Measurements from ENCODE around the gene SNX32. TPM values are rescaled to one million over a fixed set of nuclear protein-coding genes. Genes with fewer than 3 reads are reported as not detected.
A peak's percentile ranks its signal among the peaks of the same experiment; 100 is the strongest.

The SNX32 gene
- total and polyA plus RNA-seq, 2 of the 13 experiments (the other 11 are each of a cell fraction or from before 2014, with no cell fraction given), result 0.09 to 0.34 TPM

DNA sequence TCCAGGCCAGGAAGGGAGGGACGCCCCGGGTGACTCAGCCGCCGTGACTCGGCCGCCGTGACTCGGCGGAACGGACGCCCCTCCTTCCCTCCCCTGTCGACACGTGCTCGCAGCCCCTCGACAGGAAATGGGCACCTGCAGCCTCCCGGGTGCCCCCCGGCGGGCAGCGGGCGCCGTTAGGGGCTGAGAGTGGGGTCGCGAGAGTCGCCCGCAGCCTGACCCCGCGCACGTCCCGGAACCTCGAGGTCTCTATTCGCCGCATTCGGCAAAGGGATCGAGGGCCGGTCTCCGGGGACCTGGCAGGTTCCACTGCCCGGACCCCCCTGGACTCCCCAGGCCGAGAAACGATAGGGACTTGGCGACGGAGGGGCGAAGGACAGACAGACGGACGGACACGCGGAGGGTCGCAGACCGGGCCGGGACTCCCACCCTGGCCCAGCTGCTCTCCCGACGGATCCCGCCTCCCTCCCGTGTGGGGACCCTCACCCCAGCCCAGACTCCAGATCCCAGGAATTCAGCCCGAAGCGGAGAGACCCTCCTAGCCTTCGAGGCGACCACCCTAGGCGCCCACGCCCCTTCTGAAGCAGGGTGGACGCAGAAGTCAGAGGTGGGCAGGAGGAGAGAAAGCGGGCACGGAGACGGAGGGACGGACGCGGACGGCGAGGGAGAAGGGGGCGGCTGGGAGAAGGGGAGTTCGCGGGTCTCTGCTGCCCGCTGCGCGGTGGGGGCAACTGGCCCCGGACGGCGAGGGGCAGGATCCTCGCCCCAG is 65.8 kb downstream of the SNX32 start (continued):
- TF ChIP-seq ZNF598 (CRISPR knock-in tag; IDR thresholded peaks at IDR 0.05; ENCODE audit: borderline replicate concordance) (no peak; the same call in 1 of the 2 replicates), ZNF589 (CRISPR knock-in tag; conservative IDR thresholded peaks at IDR 0.05) (peak; percentile 90; the same call in 1 of the 2 replicates), ZNF674 (CRISPR knock-in tag; IDR thresholded peaks at IDR 0.05; ENCODE audit: low read depth) (no peak), ZNF709 (CRISPR knock-in tag; IDR thresholded peaks at IDR 0.05) (peak; percentile 58; the same call in 1 of the 2 replicates), AHR (CRISPR knock-in tag; IDR thresholded peaks at IDR 0.05) (no peak), MED1 (CRISPR knock-in tag; IDR thresholded peaks at IDR 0.05) (0 out of 2 replicates have a peak, but pooled peaks have one; percentile 12), ZNF749 (CRISPR knock-in tag; IDR thresholded peaks at IDR 0.05; ENCODE audit: borderline replicate concordance) (peak; percentile 53; the same call in 1 of the 2 replicates), FLYWCH1 (CRISPR knock-in tag; IDR thresholded peaks at IDR 0.05) (no peak), ZNF354B (CRISPR knock-in tag; IDR thresholded peaks at IDR 0.05) (no peak), CHCHD3 (CRISPR knock-in tag; IDR thresholded peaks at IDR 0.05) (no peak), ZNF549 (CRISPR knock-in tag; IDR thresholded peaks at IDR 0.05) (no peak), RBAK (CRISPR knock-in tag; IDR thresholded peaks at IDR 0.05) (no peak), SMARCE1 (IDR thresholded peaks at IDR 0.05; ENCODE audit: borderline replicate concordance) (no peak), ZNF343 (CRISPR knock-in tag; IDR thresholded peaks at IDR 0.05) (no peak), TARDBP (CRISPR knock-in tag; IDR thresholded peaks at IDR 0.05) (peak; percentile 63; the same call in 1 of the 2 replicates), GFI1 (CRISPR knock-in tag; IDR thresholded peaks at IDR 0.05; ENCODE audit: borderline replicate concordance) (no peak; the same call in 1 of the 2 replicates), POLR2G (IDR thresholded peaks at IDR 0.05; ENCODE audit: low read depth, low read length) (peak; percentile 56; the same call in 1 of the 2 replicates), RAD21 (CRISPR knock-in tag; IDR thresholded peaks at IDR 0.05) (peak; percentile 42)
- TF ChIP-seq, protein P1, sequence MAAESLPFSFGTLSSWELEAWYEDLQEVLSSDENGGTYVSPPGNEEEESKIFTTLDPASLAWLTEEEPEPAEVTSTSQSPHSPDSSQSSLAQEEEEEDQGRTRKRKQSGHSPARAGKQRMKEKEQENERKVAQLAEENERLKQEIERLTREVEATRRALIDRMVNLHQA (CRISPR knock-in tag; IDR thresholded peaks at IDR 0.05), result no peak
- TF ChIP-seq, protein P2, sequence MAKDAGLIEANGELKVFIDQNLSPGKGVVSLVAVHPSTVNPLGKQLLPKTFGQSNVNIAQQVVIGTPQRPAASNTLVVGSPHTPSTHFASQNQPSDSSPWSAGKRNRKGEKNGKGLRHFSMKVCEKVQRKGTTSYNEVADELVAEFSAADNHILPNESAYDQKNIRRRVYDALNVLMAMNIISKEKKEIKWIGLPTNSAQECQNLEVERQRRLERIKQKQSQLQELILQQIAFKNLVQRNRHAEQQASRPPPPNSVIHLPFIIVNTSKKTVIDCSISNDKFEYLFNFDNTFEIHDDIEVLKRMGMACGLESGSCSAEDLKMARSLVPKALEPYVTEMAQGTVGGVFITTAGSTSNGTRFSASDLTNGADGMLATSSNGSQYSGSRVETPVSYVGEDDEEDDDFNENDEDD (CRISPR knock-in tag; IDR thresholded peaks at IDR 0.05; ENCODE audit: borderline replicate concordance), result peak; percentile 85; the same call in 1 of the 2 replicates
- TF ChIP-seq, protein P3, sequence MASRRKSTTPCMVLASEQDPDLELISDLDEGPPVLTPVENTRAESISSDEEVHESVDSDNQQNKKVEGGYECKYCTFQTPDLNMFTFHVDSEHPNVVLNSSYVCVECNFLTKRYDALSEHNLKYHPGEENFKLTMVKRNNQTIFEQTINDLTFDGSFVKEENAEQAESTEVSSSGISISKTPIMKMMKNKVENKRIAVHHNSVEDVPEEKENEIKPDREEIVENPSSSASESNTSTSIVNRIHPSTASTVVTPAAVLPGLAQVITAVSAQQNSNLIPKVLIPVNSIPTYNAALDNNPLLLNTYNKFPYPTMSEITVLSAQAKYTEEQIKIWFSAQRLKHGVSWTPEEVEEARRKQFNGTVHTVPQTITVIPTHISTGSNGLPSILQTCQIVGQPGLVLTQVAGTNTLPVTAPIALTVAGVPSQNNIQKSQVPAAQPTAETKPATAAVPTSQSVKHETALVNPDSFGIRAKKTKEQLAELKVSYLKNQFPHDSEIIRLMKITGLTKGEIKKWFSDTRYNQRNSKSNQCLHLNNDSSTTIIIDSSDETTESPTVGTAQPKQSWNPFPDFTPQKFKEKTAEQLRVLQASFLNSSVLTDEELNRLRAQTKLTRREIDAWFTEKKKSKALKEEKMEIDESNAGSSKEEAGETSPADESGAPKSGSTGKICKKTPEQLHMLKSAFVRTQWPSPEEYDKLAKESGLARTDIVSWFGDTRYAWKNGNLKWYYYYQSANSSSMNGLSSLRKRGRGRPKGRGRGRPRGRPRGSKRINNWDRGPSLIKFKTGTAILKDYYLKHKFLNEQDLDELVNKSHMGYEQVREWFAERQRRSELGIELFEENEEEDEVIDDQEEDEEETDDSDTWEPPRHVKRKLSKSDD (CRISPR knock-in tag; IDR thresholded peaks at IDR 0.05; ENCODE audit: low read depth), result no peak
- TF ChIP-seq, protein P4, sequence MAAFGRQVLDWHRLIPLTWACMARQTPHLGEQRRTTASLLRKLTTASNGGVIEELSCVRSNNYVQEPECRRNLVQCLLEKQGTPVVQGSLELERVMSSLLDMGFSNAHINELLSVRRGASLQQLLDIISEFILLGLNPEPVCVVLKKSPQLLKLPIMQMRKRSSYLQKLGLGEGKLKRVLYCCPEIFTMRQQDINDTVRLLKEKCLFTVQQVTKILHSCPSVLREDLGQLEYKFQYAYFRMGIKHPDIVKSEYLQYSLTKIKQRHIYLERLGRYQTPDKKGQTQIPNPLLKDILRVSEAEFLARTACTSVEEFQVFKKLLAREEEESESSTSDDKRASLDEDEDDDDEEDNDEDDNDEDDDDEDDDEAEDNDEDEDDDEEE (CRISPR knock-in tag; IDR thresholded peaks at IDR 0.05), result 0 out of 2 replicates have a peak, but pooled peaks have one; percentile 75
